Activated CD8-positive, alpha-beta T cell treated with anti-CD3 and anti-CD28 coated beads for 36 hours (primary cell): Measurements from ENCODE around the gene IP6K3. TPM values are rescaled to one million over a fixed set of nuclear protein-coding genes. Genes with fewer than 3 reads are reported as not detected.

Experiments
- ATAC-seq: fragments of 200-7000 bp; cut with Tn5 transposase; one replicate; pipeline ENCODE4 v1.10.0; 2021; ENCODE audit warnings: mild to moderate bottlenecking, moderate library complexity
- CTCF ChIA-PET: fragments of 350-600 bp; sonication (Branson Sonifier 250); formaldehyde crosslinking; loops from one replicate; lab custom pipeline; 2021; ENCODE audit warnings: antibody characterized with exemption; lab: Charles Lee
- POLR2A ChIA-PET: fragments of 350-600 bp; sonication (Branson Sonifier 250); formaldehyde crosslinking; loops from one replicate; lab custom pipeline; 2021; ENCODE audit warnings: antibody characterized with exemption; lab: Charles Lee
- DNase-seq: peaks from one replicate; pipeline ENCODE4 v3.0.0-alpha.2; 2020
- H3K27ac Mint-ChIP-seq: one replicate; pipeline ENCODE4 v1.8.0; 2021; ENCODE audit warnings: mild to moderate bottlenecking, mixed read lengths
- H3K27me3 Mint-ChIP-seq: one replicate; pipeline ENCODE4 v1.8.0; 2021; ENCODE audit warnings: mixed read lengths
- H3K36me3 Mint-ChIP-seq: one replicate; pipeline ENCODE4 v1.8.0; 2021; ENCODE audit warnings: low read depth, mixed read lengths
- H3K4me1 Mint-ChIP-seq: one replicate; pipeline ENCODE4 v1.8.0; 2021; ENCODE audit warnings: low read depth, mixed read lengths
- H3K4me3 Mint-ChIP-seq: one replicate; pipeline ENCODE4 v1.8.0; 2021; ENCODE audit warnings: mild to moderate bottlenecking, moderate library complexity, mixed read lengths
- H3K9me3 Mint-ChIP-seq: one replicate; pipeline ENCODE4 v1.8.0; 2021; ENCODE audit warnings: mixed read lengths
- intact Hi-C: fragments of 100-400 bp; cut with micrococcal nuclease; formaldehyde crosslinking; loops from one replicate; pipeline ENCODE4 v1.10.0; 2022
- total RNA-seq, 2 experiments: library from RNA; stranded (reverse); gene quantifications; one replicate each; pipeline ENCODE4 v1.2.3, GENCODE V29; 2021
- TF ChIP-seq, protein P1 (sequence below): fragments of 200-600 bp; IDR thresholded peaks from one replicate; pipeline ENCODE4 v1.8.0; 2022; ENCODE audit warnings: antibody characterized with exemption, mild to moderate bottlenecking

The IP6K3 gene
- total RNA-seq, 2 experiments from 2014 or later, result not detected

- intact Hi-C loops, result no loop called here
- Mint-ChIP-seq H3K4me1 (peaks cover 2% of the 10 kb centered on the region), H3K36me3 (no peaks in the 10 kb centered on the region), H3K4me3 (no peak overlapping the region), H3K27ac (no peak overlapping the region), H3K27me3 (peaks cover 5% of the 10 kb centered on the region), H3K9me3 (no peaks in the 10 kb centered on the region)
- DNase-seq (peak; percentile 87), ATAC-seq (peak; percentile 87)
- TF ChIP-seq, protein P1, sequence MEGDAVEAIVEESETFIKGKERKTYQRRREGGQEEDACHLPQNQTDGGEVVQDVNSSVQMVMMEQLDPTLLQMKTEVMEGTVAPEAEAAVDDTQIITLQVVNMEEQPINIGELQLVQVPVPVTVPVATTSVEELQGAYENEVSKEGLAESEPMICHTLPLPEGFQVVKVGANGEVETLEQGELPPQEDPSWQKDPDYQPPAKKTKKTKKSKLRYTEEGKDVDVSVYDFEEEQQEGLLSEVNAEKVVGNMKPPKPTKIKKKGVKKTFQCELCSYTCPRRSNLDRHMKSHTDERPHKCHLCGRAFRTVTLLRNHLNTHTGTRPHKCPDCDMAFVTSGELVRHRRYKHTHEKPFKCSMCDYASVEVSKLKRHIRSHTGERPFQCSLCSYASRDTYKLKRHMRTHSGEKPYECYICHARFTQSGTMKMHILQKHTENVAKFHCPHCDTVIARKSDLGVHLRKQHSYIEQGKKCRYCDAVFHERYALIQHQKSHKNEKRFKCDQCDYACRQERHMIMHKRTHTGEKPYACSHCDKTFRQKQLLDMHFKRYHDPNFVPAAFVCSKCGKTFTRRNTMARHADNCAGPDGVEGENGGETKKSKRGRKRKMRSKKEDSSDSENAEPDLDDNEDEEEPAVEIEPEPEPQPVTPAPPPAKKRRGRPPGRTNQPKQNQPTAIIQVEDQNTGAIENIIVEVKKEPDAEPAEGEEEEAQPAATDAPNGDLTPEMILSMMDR, result peak; percentile 84
- CTCF ChIA-PET, result interaction anchor here (0.6 to 9.9 kb wide), 34 partner anchors 9 to 411 kb away, joined by 3 to 87 read pairs (median 4); partner anchors contain the start of gene UQCC2
- POLR2A ChIA-PET, result interaction anchor here (1.2 kb wide), 1 partner anchor 33 kb away, joined by 3 read pairs; the partner anchor contains the start of gene UQCC2
Measured at GRCh38 chr6:33744001-33744848, 2.5 kb downstream of the IP6K3 start.

DNA sequence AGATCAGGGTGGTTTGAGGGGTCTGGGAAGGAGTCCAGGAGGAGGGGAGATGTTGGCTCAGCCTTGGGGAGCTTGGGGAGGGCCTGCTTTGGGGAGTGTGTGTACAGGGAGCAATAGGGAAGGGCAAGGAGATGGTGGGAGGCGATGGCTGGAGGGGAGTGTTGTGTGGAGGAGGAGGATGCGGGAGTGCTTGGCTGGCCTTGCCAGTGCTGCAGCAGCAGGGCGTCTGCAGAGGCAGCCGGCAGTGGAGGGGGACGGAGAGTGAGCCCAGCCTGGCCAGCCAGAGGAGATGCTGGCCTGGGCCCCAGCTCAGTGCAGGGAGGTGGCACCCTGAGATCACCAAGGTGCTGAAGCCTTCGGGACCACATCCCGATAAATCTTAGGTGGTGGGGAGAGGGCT, 3.9 kb downstream of the IP6K3 start:
- no peaks in the 10 kb centered on the region for H3K36me3 Mint-ChIP-seq
- POLR2A ChIA-PET, result interaction anchor here (1.2 to 1.3 kb wide), 2 partner anchors 30 to 32 kb away, joined by 3 read pairs; partner anchors contain the start of gene UQCC2
- no peak for DNase-seq
- H3K4me1 Mint-ChIP-seq, result peaks cover 2% of the 10 kb centered on the region
- peaks cover 5% of the 10 kb centered on the region for H3K27me3 Mint-ChIP-seq
- intact Hi-C loops, result no loop called here
- CTCF ChIA-PET, result interaction anchor here (1.2 to 9.9 kb wide), 10 partner anchors 8 to 413 kb away, joined by 4 to 87 read pairs (median 8); partner anchors contain the start of gene UQCC2
- H3K9me3 Mint-ChIP-seq, result no peaks in the 10 kb centered on the region
- no peak for ATAC-seq
- TF ChIP-seq, protein P1, result no peak
- H3K27ac Mint-ChIP-seq, result no peak overlapping the region
- H3K4me3 Mint-ChIP-seq, result no peak overlapping the region

GRCh38 chr6:33742092-33742491, 4.6 kb downstream of the IP6K3 start:
- Mint-ChIP-seq H3K4me1 (peaks cover 2% of the 10 kb centered on the region), H3K27ac (no peak overlapping the region), H3K27me3 (peaks cover 5% of the 10 kb centered on the region), H3K9me3 (no peaks in the 10 kb centered on the region), H3K36me3 (no peaks in the 10 kb centered on the region), H3K4me3 (no peak overlapping the region)
- ChIA-PET POLR2A (interaction anchor here (1.3 kb wide), 1 partner anchor 31 kb away, joined by 3 read pairs; no protein-coding TSS in a partner anchor), CTCF (interaction anchor here (1.3 to 9.9 kb wide), 3 partner anchors 19 to 31 kb away, joined by 3 to 87 read pairs (median 20); partner anchors contain the start of gene UQCC2)
- TF ChIP-seq, protein P1, result no peak
- intact Hi-C loops, result no loop called here
- no peak for DNase-seq
- no peak for ATAC-seq

GRCh38 chr6:33740794-33741193, 5.9 kb downstream of the IP6K3 start:
- Mint-ChIP-seq H3K27me3 (peaks cover 5% of the 10 kb centered on the region), H3K27ac (no peak overlapping the region), H3K4me3 (no peak overlapping the region), H3K9me3 (no peaks in the 10 kb centered on the region), H3K36me3 (no peaks in the 10 kb centered on the region), H3K4me1 (peaks cover 2% of the 10 kb centered on the region)
- intact Hi-C loops, result no loop called here
- DNase-seq (no peak), ATAC-seq (no peak)
- CTCF ChIA-PET, result interaction anchor here (1.3 to 9.9 kb wide), 3 partner anchors 18 to 115 kb away, joined by 3 to 87 read pairs (median 3); no protein-coding TSS in a partner anchor
- POLR2A ChIA-PET, result no interaction called here
- TF ChIP-seq, protein P1, result no peak
